Measurements from ENCODE around the gene TEX22. TPM values are rescaled to one million over a fixed set of nuclear protein-coding genes. Genes with fewer than 3 reads are reported as not detected.
"Not testable (repeated sequence)": the region's sequence is repeated elsewhere in the genome, so short reads cannot be mapped to it uniquely, and the experiment has no call there.

Gene TEX22
- total and polyA plus RNA-seq, 9 donors, result 0.11 to 5.1 (median 2.5) TPM; not detected in 1

- no peak overlapping the region for H3K4me3 ChIP-seq
- WGBS, 3 donors, result 90 to 95% (median 93%) methylated on average over 17 of the region's 17 CpGs
- no peaks in the 10 kb centered on the region for H3K27me3 ChIP-seq
- no peak for DNase-seq
- no peaks in the 10 kb centered on the region for H3K9me3 ChIP-seq
- H3K27ac ChIP-seq, result no peak overlapping the region
- H3K4me1 ChIP-seq (ENCODE audit: insufficient read depth), result no peaks in the 10 kb centered on the region
- no peaks in the 10 kb centered on the region for H3K36me3 ChIP-seq
- intact Hi-C loops (cut with DNase I), result no loop called here
- TF ChIP-seq POLR2A (IDR thresholded peaks at IDR 0.05) (no peak), CTCF (IDR thresholded peaks at IDR 0.05) (no peak)
Measured at GRCh38 chr14:105357626-105358025, 40.7 kb upstream of the TEX22 start.

DNA sequence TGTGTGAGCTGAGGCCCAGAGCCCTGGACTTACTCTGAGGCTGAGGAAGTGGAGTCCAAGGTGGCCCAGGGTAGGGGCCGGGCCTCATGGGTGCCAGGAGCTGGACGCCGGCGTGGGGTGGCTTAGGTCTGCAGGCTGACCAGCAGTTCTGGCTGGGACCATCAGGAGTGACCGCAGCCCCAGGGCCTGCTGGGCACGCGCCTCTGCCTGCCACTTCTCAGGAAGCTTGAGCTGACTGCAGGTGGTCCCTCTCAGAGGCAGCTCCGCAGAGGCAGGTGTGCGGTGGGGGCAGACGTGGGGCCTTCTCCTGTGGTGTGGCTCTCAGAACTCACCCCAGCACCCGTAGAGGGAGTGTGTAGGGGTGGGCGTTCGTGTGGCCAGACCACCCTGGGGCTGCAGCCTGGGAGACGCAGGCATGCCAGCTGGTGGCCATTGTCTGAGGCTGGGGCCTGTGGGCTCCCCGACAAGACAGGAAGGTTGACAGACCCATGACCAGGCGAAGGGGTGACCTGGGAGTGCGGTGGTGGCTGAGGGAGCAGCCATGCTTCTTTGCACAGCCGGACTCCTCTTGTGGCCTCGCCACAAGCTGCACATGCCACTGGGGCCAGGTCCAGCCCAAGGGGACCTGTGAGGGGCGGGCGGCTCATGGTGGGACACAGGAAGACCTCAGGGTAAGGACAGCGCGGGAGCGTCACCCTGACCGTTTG, 40.0 kb upstream of the TEX22 start:
- peak in 1 of 5 donors; percentile 12 for DNase-seq
- Histone ChIP-seq H3K4me1 (ENCODE audit: insufficient read depth) (no peaks in the 10 kb centered on the region), H3K36me3 (no peaks in the 10 kb centered on the region), H3K27ac (no peak overlapping the region), H3K4me3 (no peak overlapping the region), H3K9me3 (no peaks in the 10 kb centered on the region), H3K27me3 (no peaks in the 10 kb centered on the region)
- TF ChIP-seq CTCF (IDR thresholded peaks at IDR 0.05), result no peak
- no peak for TF ChIP-seq POLR2A (IDR thresholded peaks at IDR 0.05)
- no peak for TF ChIP-seq EP300 (IDR thresholded peaks at IDR 0.05)
- 94 to 96% (median 95%) methylated on average over 22 to 25 of the region's 25 CpGs for WGBS, 3 donors
- intact Hi-C loops (cut with DNase I), result no loop called here

- WGBS, 3 donors, result 91 to 93% (median 92%) methylated on average over 16 of the region's 16 CpGs
- Histone ChIP-seq H3K36me3 (no peaks in the 10 kb centered on the region), H3K27me3 (no peaks in the 10 kb centered on the region), H3K27ac (no peak overlapping the region), H3K4me1 (ENCODE audit: insufficient read depth) (no peaks in the 10 kb centered on the region), H3K9me3 (no peaks in the 10 kb centered on the region), H3K4me3 (no peak overlapping the region)
- intact Hi-C loops (cut with DNase I), result no loop called here
- no peak for DNase-seq
- TF ChIP-seq CTCF (IDR thresholded peaks at IDR 0.05) (no peak), POLR2A (IDR thresholded peaks at IDR 0.05) (no peak), EP300 (IDR thresholded peaks at IDR 0.05) (no peak)
Measured at GRCh38 chr14:105358943-105359342, 39.4 kb upstream of the TEX22 start.

DNA sequence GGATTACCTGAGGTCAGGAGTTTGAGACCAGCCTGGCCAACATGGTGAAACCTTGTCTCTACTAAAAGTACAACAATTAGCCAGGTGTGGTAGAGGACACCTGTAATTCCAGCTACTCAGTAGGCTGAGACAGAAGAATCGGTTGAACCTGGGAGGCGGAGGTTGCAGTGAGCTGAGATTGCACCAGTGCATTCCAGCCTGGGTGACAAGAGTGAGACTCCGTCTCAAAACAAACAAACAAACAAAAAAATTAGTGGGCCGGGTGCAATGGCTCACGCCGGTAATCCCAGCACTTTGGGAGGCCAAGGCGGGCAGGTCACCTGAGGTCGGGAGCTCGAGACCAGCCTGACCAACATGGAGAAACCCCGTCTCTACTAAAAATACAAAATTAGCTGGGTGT, 36.9 kb upstream of the TEX22 start:
- 93 to 98% (median 97%) methylated on average over 10 of the region's 10 CpGs for WGBS, 3 donors
- not testable (repeated sequence) for H3K4me3 ChIP-seq; DNase-seq; H3K4me1 ChIP-seq (ENCODE audit: insufficient read depth); H3K9me3 ChIP-seq; H3K36me3 ChIP-seq; H3K27me3 ChIP-seq; H3K27ac ChIP-seq
- intact Hi-C loops (cut with DNase I), result loop anchor here in 1 of 4 donors (10.0 kb wide), 1 partner anchor 163 kb away; the partner anchor contains the start of gene TMEM121

Data from ovary (tissue), 9 donors.